ENCODE measurements around the gene CDC42SE1. TPM values are rescaled to one million over a fixed set of nuclear protein-coding genes. Genes with fewer than 3 reads are reported as not detected.

The CDC42SE1 gene
- total RNA-seq, 1 experiment from 2014 or later: 63.8 TPM

GRCh38 chr1:151013518-151013917 lies 45.9 kb downstream of the CDC42SE1 start:
- CTCF ChIA-PET: no interaction called here
- H3K27ac ChIP-seq (ENCODE audit: low read depth, low read length, poor library complexity, severe bottlenecking): no peak overlapping the region
- no TSS peak for BruUV-seq (replicated peaks)
- no peak overlapping the region for H3K4me3 ChIP-seq (ENCODE audit: low read depth, low read length, poor library complexity, severe bottlenecking)
- TF ChIP-seq CTCF (conservative IDR thresholded peaks at IDR 0.05; ENCODE audit: low read depth, low read length) (no peak), EZH2 (IDR thresholded peaks at IDR 0.05; ENCODE audit: borderline replicate concordance, low read depth, low read length, poor library complexity, severe bottlenecking) (no peak)
- POLR2A ChIA-PET (ENCODE audit: low non-redundant PET): no interaction called here
- DNase-seq (ENCODE audit: low spot score): no peak
- intact Hi-C loops (cut with micrococcal nuclease; ENCODE audit: unreplicated experiment): no loop called here
- H3K36me3 ChIP-seq (ENCODE audit: insufficient read depth, low read length, poor library complexity, severe bottlenecking): peaks cover 3% of the 10 kb centered on the region
- no peaks in the 10 kb centered on the region for H3K9me3 ChIP-seq (ENCODE audit: low read depth, low read length, poor library complexity, severe bottlenecking)
- H3K4me1 ChIP-seq (ENCODE audit: insufficient read depth, low read length, poor library complexity, severe bottlenecking): peaks cover 11% of the 10 kb centered on the region
- no peaks in the 10 kb centered on the region for H3K27me3 ChIP-seq (replicated peaks; ENCODE audit: insufficient read depth, low read depth, low read length, poor library complexity)

GRCh38 chr1:151012684-151013471 lies 46.5 kb downstream of the CDC42SE1 start:
- peaks cover 12% of the 10 kb centered on the region for H3K4me1 ChIP-seq (ENCODE audit: insufficient read depth, low read length, poor library complexity, severe bottlenecking)
- H3K27ac ChIP-seq (ENCODE audit: low read depth, low read length, poor library complexity, severe bottlenecking): no peak overlapping the region
- peaks cover under 1% of the 10 kb centered on the region for H3K36me3 ChIP-seq (ENCODE audit: insufficient read depth, low read length, poor library complexity, severe bottlenecking)
- BruUV-seq (replicated peaks): no TSS peak
- no peaks in the 10 kb centered on the region for H3K9me3 ChIP-seq (ENCODE audit: low read depth, low read length, poor library complexity, severe bottlenecking)
- ChIA-PET POLR2A (ENCODE audit: low non-redundant PET) (no interaction called here), CTCF (no interaction called here)
- TF ChIP-seq CTCF (conservative IDR thresholded peaks at IDR 0.05; ENCODE audit: low read depth, low read length) (no peak), EZH2 (IDR thresholded peaks at IDR 0.05; ENCODE audit: borderline replicate concordance, low read depth, low read length, poor library complexity, severe bottlenecking) (no peak)
- no peak overlapping the region for H3K4me3 ChIP-seq (ENCODE audit: low read depth, low read length, poor library complexity, severe bottlenecking)
- no peaks in the 10 kb centered on the region for H3K27me3 ChIP-seq (replicated peaks; ENCODE audit: insufficient read depth, low read depth, low read length, poor library complexity)
- intact Hi-C loops (cut with micrococcal nuclease; ENCODE audit: unreplicated experiment): no loop called here
- no peak for DNase-seq (ENCODE audit: low spot score)

- no peak for DNase-seq (ENCODE audit: low spot score)
- no peak overlapping the region for H3K4me3 ChIP-seq (ENCODE audit: low read depth, low read length, poor library complexity, severe bottlenecking)
- CTCF ChIA-PET: no interaction called here
- POLR2A ChIA-PET (ENCODE audit: low non-redundant PET): no interaction called here
- intact Hi-C loops (cut with micrococcal nuclease; ENCODE audit: unreplicated experiment): no loop called here
- H3K9me3 ChIP-seq (ENCODE audit: low read depth, low read length, poor library complexity, severe bottlenecking): no peaks in the 10 kb centered on the region
- BruUV-seq (replicated peaks): no TSS peak
- peaks cover 19% of the 10 kb centered on the region for H3K4me1 ChIP-seq (ENCODE audit: insufficient read depth, low read length, poor library complexity, severe bottlenecking)
- H3K27ac ChIP-seq (ENCODE audit: low read depth, low read length, poor library complexity, severe bottlenecking): no peak overlapping the region
- H3K27me3 ChIP-seq (replicated peaks; ENCODE audit: insufficient read depth, low read depth, low read length, poor library complexity): no peaks in the 10 kb centered on the region
- no peaks in the 10 kb centered on the region for H3K36me3 ChIP-seq (ENCODE audit: insufficient read depth, low read length, poor library complexity, severe bottlenecking)
- TF ChIP-seq CTCF (conservative IDR thresholded peaks at IDR 0.05; ENCODE audit: low read depth, low read length) (no peak), EZH2 (IDR thresholded peaks at IDR 0.05; ENCODE audit: borderline replicate concordance, low read depth, low read length, poor library complexity, severe bottlenecking) (no peak)
Measured at GRCh38 chr1:151011154-151011850, 48.1 kb downstream of the CDC42SE1 start.
